NCI-H146 treated with DMSO at 0.1 percent for 48 hours (cell line): ENCODE measurements around the gene SKIC2.
"Not testable (repeated sequence)": the region's sequence is repeated elsewhere in the genome, so short reads cannot be mapped to it uniquely, and the experiment has no call there.

Experiments used
- DNase-seq: peaks from one replicate; lab custom pipeline; 2025; ENCODE audit not compliant: unreplicated experiment; lab: John Stamatoyannopoulos, UW

SKIC2 gene

GRCh38 chr6:32003301-32003700 is 44.3 kb downstream of the SKIC2 start:
- not testable (repeated sequence) for DNase-seq

GRCh38 chr6:32004393-32004792 is 45.4 kb downstream of the SKIC2 start:
- not testable (repeated sequence) for DNase-seq

DNA sequence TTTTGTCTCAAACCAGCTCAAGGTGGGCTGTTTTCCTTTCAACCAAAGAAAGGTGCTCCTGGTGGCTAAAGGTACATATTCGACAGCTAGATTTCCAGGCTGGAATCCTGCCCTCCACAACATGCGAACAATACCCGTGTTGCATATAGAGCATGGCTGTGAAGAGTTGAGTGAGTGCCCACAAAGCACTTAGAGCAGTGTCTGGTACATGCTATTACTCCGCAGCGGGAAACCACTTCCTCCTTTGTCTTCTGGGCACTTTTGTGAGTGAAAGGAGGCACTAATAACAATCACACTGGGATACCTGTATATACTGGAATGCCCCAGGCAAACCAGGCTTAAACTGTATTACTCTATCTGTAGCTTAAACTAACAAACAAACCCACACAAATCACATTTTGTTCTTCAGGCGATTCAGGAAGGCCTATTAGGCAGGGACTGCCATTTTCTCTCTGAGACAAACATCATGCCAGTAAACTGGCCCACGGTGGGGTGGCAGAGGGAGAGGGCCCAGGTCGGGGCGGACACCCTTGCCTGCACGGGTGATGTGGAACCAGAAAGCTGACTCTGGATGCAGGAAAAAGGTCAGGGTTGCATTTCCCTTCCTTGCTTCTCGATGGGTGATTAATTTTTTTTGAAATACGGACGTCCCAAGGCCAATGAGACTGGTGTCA is 46.0 kb downstream of the SKIC2 start:
- DNase-seq = not testable (repeated sequence)

GRCh38 chr6:32005538-32005880 is 46.5 kb downstream of the SKIC2 start:
- not testable (repeated sequence) for DNase-seq

GRCh38 chr6:32005991-32006529 is 47.1 kb downstream of the SKIC2 start:
- not testable (repeated sequence) for DNase-seq

- DNase-seq = not testable (repeated sequence)
Observed at GRCh38 chr6:32007086-32007485, 48.1 kb downstream of the SKIC2 start.

DNA sequence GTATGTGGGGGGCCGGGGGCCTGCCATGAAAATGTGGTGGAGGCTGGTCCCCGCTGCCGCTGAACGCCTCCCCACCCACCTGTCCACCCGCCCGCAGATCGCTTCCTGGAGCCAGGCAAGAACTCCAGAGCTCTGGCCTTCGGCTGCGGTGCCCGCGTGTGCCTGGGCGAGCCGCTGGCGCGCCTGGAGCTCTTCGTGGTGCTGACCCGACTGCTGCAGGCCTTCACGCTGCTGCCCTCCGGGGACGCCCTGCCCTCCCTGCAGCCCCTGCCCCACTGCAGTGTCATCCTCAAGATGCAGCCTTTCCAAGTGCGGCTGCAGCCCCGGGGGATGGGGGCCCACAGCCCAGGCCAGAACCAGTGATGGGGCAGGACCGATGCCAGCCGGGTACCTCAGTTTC is 49.1 kb downstream of the SKIC2 start:
- not testable (repeated sequence) for DNase-seq

DNA sequence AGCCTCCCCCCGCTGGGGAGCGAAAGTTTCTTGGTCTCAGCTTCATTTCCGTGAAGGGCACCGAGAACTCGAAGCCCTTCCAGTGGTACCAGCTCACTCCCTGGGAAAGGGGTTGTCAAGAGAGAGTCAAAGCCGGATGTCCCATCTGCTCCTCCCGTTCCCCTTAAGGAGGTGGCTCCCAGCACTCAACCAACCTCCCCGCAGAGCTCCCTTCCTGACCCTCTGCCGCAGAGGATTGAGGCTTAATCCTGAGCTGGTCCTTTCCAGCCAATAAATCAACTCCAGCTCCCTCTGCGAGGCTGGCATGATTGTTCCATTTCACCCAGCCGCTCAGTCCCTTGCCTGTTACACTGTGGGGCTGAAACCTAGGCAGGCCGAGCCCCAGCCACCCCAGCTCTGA is 49.6 kb downstream of the SKIC2 start:
- not testable (repeated sequence) for DNase-seq

GRCh38 chr6:32009537-32009936 is 50.6 kb downstream of the SKIC2 start:
- DNase-seq = not testable (repeated sequence)

DNA sequence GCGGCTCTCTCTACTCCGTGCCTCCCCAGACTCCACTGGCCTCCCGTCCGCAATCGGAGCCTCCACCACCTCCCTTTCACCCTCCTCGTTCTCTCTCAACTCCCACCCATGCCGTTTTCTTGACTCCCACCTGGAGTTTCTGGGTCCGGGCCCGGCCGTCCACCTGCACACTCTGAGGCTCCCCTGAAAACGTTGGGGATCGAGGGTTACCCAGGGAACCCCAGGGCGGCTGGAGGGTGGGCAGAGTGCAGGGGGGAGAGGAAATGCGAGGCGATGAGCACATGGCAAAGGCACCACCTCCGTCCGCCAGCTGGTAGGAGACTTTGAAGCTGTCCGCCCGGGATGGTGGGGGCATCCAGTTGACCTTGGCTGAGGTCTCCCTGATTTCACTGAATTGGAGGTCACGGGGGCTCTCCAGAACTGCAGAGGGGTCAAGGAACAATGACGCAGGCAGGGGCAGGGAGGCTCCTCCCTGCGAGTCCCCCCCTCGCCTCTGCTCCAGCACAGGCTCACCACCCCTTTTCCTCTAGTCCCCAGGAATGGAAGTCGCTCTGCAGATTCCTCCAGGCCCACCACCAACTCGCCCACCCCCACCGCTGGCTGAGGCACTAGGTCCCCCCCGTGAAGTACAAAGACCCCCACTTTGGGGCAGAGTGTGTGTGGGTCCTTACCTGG is 52.0 kb downstream of the SKIC2 start:
- not testable (repeated sequence) for DNase-seq

DNA sequence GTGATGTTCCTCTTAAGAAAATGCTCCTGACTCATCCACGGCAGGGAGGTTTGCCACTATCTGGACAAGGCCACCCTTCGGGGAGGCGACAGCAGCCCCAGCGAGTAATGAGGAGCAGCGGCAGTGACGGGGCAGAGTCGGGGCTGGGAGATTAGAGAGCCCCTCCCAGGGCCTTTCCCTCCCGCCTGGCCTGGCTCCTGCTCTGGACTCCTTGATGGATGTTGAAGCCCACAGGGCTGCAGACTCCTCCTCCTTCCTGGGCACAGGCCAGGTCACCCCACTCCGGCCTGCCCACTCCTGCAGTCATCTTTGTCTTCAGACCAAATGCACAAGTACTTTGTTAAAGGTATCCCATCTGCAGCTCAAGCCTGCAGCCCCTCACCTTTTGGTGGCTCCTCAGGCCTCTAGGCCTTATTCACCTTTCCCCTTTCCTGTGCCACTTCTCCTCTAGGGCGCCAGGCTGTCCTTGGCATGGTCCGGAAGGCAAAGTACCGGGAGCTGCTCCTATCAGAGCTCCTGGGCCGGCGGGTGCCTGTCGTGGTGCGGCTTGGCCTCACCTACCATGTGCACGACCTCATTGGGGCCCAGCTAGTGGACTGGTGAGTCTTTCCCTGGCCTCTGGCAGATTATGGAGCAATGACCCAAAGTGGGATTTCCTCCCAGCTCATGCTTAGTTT is 54.1 kb downstream of the SKIC2 start:
- not testable (repeated sequence) for DNase-seq

DNA sequence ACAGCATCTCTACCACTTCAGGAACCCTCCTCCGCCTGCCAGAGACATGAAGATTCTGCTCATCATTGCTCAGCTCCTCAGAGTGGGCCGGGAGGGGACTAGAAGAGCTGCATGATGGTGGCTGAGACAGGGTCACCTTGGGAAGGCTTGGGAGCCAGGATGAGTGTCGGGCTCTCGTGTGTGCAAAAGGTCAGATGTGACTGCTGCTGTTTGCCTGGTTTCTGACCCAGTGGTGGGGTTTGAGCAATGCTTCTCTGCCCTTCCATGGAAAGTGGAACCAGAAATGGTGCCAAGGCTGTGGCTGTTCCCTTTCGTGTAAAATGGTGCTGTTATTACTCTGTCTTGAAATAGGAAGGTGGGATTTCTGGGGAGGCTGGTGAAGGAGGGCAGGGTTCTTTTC is 54.8 kb downstream of the SKIC2 start:
- not testable (repeated sequence) for DNase-seq

DNA sequence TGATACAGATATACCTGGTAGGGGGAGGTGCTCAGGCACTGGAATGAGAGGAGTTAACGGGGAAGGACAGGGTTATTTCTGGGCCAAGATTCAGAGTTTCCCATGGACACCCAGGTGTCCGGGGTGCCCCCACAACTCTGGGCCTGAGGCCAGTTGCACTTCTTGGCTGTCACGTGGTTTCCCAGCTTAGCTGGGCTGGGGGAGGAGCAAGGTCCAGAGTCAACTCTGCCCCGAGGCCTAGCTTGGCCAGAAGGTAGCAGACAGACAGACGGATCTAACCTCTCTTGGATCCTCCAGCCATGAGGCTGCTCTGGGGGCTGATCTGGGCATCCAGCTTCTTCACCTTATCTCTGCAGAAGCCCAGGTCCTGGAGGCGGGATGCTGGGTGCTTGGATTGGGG is 55.6 kb downstream of the SKIC2 start, which contains the start of gene C4B:
Gene C4B (plus strand): TSS at position 249 of the 400 bp plus-strand sequence. CDS start 51 bp downstream, at position 300.
- not testable (repeated sequence) for DNase-seq
